SK-N-MC (cell line): ENCODE measurements around the gene UST.

Experiments used
- EZH2 ChIP-seq: fragments of 200-600 bp; sonication (generic); IDR thresholded peaks from one replicate; pipeline ENCODE4 v1.6.1; 2017; ENCODE audit warnings: antibody characterized with exemption
- FOXP2 ChIP-seq: optimal IDR thresholded peaks from 2 replicates; pipeline ENCODE3; 2011; ENCODE audit warnings: mild to moderate bottlenecking, moderate library complexity; ENCODE audit not compliant: insufficient read depth; ENCODE audit errors: extremely low read length, control extremely low read depth
- POLR2AphosphoS5 ChIP-seq: IDR thresholded peaks from 2 replicates; pipeline ENCODE4 v1.6.1; 2012; ENCODE audit warnings: mild to moderate bottlenecking, low read depth, low read length, borderline replicate concordance

DNA sequence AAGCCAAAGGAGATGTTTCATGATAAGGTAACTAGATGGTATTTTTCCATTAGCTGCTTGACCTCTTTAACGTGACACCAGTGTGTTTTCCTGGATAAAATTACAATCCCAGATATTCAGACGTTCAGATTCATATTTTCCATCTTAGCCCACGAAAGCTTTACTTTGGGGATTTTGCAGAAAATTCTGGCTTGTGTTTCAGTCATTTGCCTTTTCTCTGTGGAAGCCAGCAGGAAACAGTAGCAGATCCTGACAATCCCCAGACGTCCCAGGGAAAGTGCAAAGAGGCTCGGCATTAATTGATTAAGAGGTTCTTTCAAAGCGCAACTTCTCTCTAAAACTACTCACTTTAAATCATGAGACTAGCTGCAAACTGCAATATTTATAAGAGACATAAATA, 243.6 kb downstream of the UST start:
- no peak for TF ChIP-seq EZH2
- TF ChIP-seq POLR2AphosphoS5, result no peak
- TF ChIP-seq FOXP2, result no peak
